SKM-1 (cell line): ENCODE results near the gene TEX13A.

Source experiments
- DNase-seq: peaks from one replicate; lab custom pipeline; 2025; ENCODE audit not compliant: unreplicated experiment; lab: John Stamatoyannopoulos, UW

The TEX13A gene

GRCh38 chrX:105179644-105180043, 40.9 kb downstream of the TEX13A start:
- no peak for DNase-seq

GRCh38 chrX:105173071-105173470, 47.4 kb downstream of the TEX13A start:
- DNase-seq: no peak
